ENCODE results near the gene VTN.

VTN gene

GRCh38 chr17:28357061-28357900, 12.8 kb downstream of the VTN start, which contains the start of gene POLDIP2:
Gene POLDIP2 (minus strand): TSS chr17:28357527. CDS start chr17:28357448, 79 bp downstream.
- 0 out of 2 replicates have a peak, but pooled peaks have one; percentile 9 for TF ChIP-seq CTCF (conservative IDR thresholded peaks at IDR 0.05)
- peak within 1 kb of the TSS; percentile 95 for H3K27ac ChIP-seq

- H3K27ac ChIP-seq = no peak overlapping the region
- no peak for TF ChIP-seq CTCF (conservative IDR thresholded peaks at IDR 0.05)
Observed at GRCh38 chr17:28350271-28350670, 19.8 kb downstream of the VTN start.

- H3K27ac ChIP-seq = peak overlapping the region; percentile 77
- no peak for TF ChIP-seq CTCF (conservative IDR thresholded peaks at IDR 0.05)
Observed at GRCh38 chr17:28348979-28349378, 21.1 kb downstream of the VTN start.

- peak overlapping the region; percentile 77 for H3K27ac ChIP-seq
- TF ChIP-seq CTCF (conservative IDR thresholded peaks at IDR 0.05) = peak; percentile 35
Observed at GRCh38 chr17:28347261-28347891, 22.7 kb downstream of the VTN start.

- peak; percentile 95 for TF ChIP-seq CTCF (conservative IDR thresholded peaks at IDR 0.05)
- H3K27ac ChIP-seq = peak overlapping the region; percentile 77
Observed at GRCh38 chr17:28346746-28347246, 23.3 kb downstream of the VTN start.

- no peak for TF ChIP-seq CTCF (conservative IDR thresholded peaks at IDR 0.05)
- peak overlapping the region; percentile 77 for H3K27ac ChIP-seq
Observed at GRCh38 chr17:28346199-28346580, 23.9 kb downstream of the VTN start.

GRCh38 chr17:28345419-28346198, 24.5 kb downstream of the VTN start:
- peak overlapping the region; percentile 77 for H3K27ac ChIP-seq
- no peak for TF ChIP-seq CTCF (conservative IDR thresholded peaks at IDR 0.05)

All from VCaP (cell line).